Measurements from ENCODE around the gene LFNG.

LFNG gene

GRCh38 chr7:2497500-2498336 is 21.9 kb upstream of the LFNG start:
- Histone ChIP-seq H3K9me3 (ENCODE audit: low read length) (no peaks in the 10 kb centered on the region), H3K27me3 (ENCODE audit: insufficient read depth, low read length) (peaks cover 6% of the 10 kb centered on the region; the same call in 1 of the 2 replicates), H3K9me2 (ENCODE audit: low read depth, low read length) (no peaks in the 10 kb centered on the region), H3F3A (ENCODE audit: insufficient read depth, low read length) (no peaks in the 10 kb centered on the region), H3K36me3 (ENCODE audit: insufficient read depth, low read length) (no peaks in the 10 kb centered on the region), H3K4me1 (ENCODE audit: insufficient read depth, low read length, severe bottlenecking) (no peaks in the 10 kb centered on the region), H2AFZ (ENCODE audit: low read length) (no peak overlapping the region), H3K27ac (ENCODE audit: low read depth, low read length, poor library complexity, severe bottlenecking) (no peak overlapping the region), H3K4me3 (ENCODE audit: low read depth, low read length, poor library complexity, severe bottlenecking) (no peak overlapping the region), H3K79me2 (ENCODE audit: insufficient read depth, low read length) (no peaks in the 10 kb centered on the region), H3K4me2 (ENCODE audit: low read length) (no peak overlapping the region), H4K20me1 (ENCODE audit: insufficient read depth, low read length) (no peaks in the 10 kb centered on the region), H3K9ac (ENCODE audit: low read length) (no peak overlapping the region)
- no peak for TF ChIP-seq EZH2 (IDR thresholded peaks at IDR 0.05; ENCODE audit: borderline replicate concordance, low read length)
- TF ChIP-seq, protein P1, sequence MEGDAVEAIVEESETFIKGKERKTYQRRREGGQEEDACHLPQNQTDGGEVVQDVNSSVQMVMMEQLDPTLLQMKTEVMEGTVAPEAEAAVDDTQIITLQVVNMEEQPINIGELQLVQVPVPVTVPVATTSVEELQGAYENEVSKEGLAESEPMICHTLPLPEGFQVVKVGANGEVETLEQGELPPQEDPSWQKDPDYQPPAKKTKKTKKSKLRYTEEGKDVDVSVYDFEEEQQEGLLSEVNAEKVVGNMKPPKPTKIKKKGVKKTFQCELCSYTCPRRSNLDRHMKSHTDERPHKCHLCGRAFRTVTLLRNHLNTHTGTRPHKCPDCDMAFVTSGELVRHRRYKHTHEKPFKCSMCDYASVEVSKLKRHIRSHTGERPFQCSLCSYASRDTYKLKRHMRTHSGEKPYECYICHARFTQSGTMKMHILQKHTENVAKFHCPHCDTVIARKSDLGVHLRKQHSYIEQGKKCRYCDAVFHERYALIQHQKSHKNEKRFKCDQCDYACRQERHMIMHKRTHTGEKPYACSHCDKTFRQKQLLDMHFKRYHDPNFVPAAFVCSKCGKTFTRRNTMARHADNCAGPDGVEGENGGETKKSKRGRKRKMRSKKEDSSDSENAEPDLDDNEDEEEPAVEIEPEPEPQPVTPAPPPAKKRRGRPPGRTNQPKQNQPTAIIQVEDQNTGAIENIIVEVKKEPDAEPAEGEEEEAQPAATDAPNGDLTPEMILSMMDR (IDR thresholded peaks at IDR 0.05; ENCODE audit: low read length): no peak

GRCh38 chr7:2498708-2499107 is 20.9 kb upstream of the LFNG start:
- H2AFZ ChIP-seq (ENCODE audit: low read length): no peak overlapping the region
- no peak overlapping the region for H3K4me2 ChIP-seq (ENCODE audit: low read length)
- no peaks in the 10 kb centered on the region for H4K20me1 ChIP-seq (ENCODE audit: insufficient read depth, low read length)
- no peak overlapping the region for H3K9ac ChIP-seq (ENCODE audit: low read length)
- no peaks in the 10 kb centered on the region for H3K9me3 ChIP-seq (ENCODE audit: low read length)
- no peaks in the 10 kb centered on the region for H3K79me2 ChIP-seq (ENCODE audit: insufficient read depth, low read length)
- H3K27ac ChIP-seq (ENCODE audit: low read depth, low read length, poor library complexity, severe bottlenecking): no peak overlapping the region
- H3K4me1 ChIP-seq (ENCODE audit: insufficient read depth, low read length, severe bottlenecking): no peaks in the 10 kb centered on the region
- H3K4me3 ChIP-seq (ENCODE audit: low read depth, low read length, poor library complexity, severe bottlenecking): no peak overlapping the region
- H3F3A ChIP-seq (ENCODE audit: insufficient read depth, low read length): no peaks in the 10 kb centered on the region
- H3K36me3 ChIP-seq (ENCODE audit: insufficient read depth, low read length): no peaks in the 10 kb centered on the region
- TF ChIP-seq, protein P1 (IDR thresholded peaks at IDR 0.05; ENCODE audit: low read length): no peak
- TF ChIP-seq EZH2 (IDR thresholded peaks at IDR 0.05; ENCODE audit: borderline replicate concordance, low read length): no peak
- peaks cover 6% of the 10 kb centered on the region; the same call in 1 of the 2 replicates for H3K27me3 ChIP-seq (ENCODE audit: insufficient read depth, low read length)
- no peaks in the 10 kb centered on the region for H3K9me2 ChIP-seq (ENCODE audit: low read depth, low read length)

DNA sequence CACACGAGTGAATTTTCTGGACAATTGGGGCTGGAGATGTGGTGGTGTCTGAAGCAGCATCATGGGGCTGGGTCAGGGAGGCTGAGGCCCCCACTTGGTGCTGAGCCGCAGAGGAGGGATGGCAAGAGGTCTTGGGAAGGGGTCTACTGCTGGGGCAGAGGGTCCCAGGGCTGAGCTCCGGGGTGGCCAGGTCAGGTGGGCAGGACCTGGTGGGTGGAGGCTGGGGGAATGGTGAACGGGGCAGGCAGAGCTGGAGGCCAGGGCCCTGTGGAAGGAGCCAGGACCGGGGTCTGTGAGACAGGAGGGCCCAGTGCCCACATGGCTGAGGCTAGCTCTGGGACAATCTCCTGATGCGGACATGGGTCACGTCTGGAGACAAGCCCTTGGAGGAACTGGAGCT is 20.4 kb upstream of the LFNG start:
- TF ChIP-seq, protein P1 (IDR thresholded peaks at IDR 0.05; ENCODE audit: low read length): no peak
- TF ChIP-seq EZH2 (IDR thresholded peaks at IDR 0.05; ENCODE audit: borderline replicate concordance, low read length): no peak
- H3K4me2 ChIP-seq (ENCODE audit: low read length): no peak overlapping the region
- no peaks in the 10 kb centered on the region for H3K4me1 ChIP-seq (ENCODE audit: insufficient read depth, low read length, severe bottlenecking)
- H3K79me2 ChIP-seq (ENCODE audit: insufficient read depth, low read length): no peaks in the 10 kb centered on the region
- H3K4me3 ChIP-seq (ENCODE audit: low read depth, low read length, poor library complexity, severe bottlenecking): no peak overlapping the region
- no peaks in the 10 kb centered on the region for H3K36me3 ChIP-seq (ENCODE audit: insufficient read depth, low read length)
- no peaks in the 10 kb centered on the region for H3F3A ChIP-seq (ENCODE audit: insufficient read depth, low read length)
- peaks cover 8% of the 10 kb centered on the region for H3K27me3 ChIP-seq (ENCODE audit: insufficient read depth, low read length)
- no peaks in the 10 kb centered on the region for H4K20me1 ChIP-seq (ENCODE audit: insufficient read depth, low read length)
- H3K9me2 ChIP-seq (ENCODE audit: low read depth, low read length): no peaks in the 10 kb centered on the region
- H3K9ac ChIP-seq (ENCODE audit: low read length): no peak overlapping the region
- H2AFZ ChIP-seq (ENCODE audit: low read length): no peak overlapping the region
- H3K27ac ChIP-seq (ENCODE audit: low read depth, low read length, poor library complexity, severe bottlenecking): no peak overlapping the region
- no peaks in the 10 kb centered on the region for H3K9me3 ChIP-seq (ENCODE audit: low read length)
